Endothelial cell of umbilical vein (primary cell): ENCODE results near the gene RPS18.

Experiments
- EZH2 ChIP-seq: IDR thresholded peaks from 2 replicates; pipeline ENCODE4 v1.6.1; 2012; ENCODE audit warnings: borderline replicate concordance, low read depth, mild to moderate bottlenecking, moderate library complexity, low read length, inconsistent platforms; ENCODE audit not compliant: severe bottlenecking
- POLR2A ChIP-seq: IDR thresholded peaks from 2 replicates; pipeline ENCODE4 v1.6.1; 2012; ENCODE audit warnings: low read depth, mild to moderate bottlenecking, control low read depth, low read length
- TF ChIP-seq, protein P1 (sequence below), 2 donors: IDR thresholded peaks; 1 replicate in 1 of 2; 2 replicates in 1 of 2; pipeline ENCODE4 v1.5.1; 2011; ENCODE audit warnings: low read length in 2 of 2, mild to moderate bottlenecking in 2 of 2, moderate library complexity in 2 of 2, control low read depth in 1 of 2, inconsistent platforms in 1 of 2, low read depth in 1 of 2; ENCODE audit not compliant: insufficient read depth in 1 of 2; ENCODE audit errors: extremely low read depth in 1 of 2

GRCh38 chr6:33320315-33321181 is 48.7 kb downstream of the RPS18 start:
- TF ChIP-seq, protein P1, sequence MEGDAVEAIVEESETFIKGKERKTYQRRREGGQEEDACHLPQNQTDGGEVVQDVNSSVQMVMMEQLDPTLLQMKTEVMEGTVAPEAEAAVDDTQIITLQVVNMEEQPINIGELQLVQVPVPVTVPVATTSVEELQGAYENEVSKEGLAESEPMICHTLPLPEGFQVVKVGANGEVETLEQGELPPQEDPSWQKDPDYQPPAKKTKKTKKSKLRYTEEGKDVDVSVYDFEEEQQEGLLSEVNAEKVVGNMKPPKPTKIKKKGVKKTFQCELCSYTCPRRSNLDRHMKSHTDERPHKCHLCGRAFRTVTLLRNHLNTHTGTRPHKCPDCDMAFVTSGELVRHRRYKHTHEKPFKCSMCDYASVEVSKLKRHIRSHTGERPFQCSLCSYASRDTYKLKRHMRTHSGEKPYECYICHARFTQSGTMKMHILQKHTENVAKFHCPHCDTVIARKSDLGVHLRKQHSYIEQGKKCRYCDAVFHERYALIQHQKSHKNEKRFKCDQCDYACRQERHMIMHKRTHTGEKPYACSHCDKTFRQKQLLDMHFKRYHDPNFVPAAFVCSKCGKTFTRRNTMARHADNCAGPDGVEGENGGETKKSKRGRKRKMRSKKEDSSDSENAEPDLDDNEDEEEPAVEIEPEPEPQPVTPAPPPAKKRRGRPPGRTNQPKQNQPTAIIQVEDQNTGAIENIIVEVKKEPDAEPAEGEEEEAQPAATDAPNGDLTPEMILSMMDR (IDR thresholded peaks at IDR 0.05; ENCODE audit: extremely low read depth in 1 of 2, insufficient read depth in 1 of 2, low read depth in 1 of 2, low read length in 2 of 2): no peak
- TF ChIP-seq EZH2 (no peak), POLR2A (no peak)
